Measurements from ENCODE around the gene TSPY2.
"Not testable (repeated sequence)": the region's sequence is repeated elsewhere in the genome, so short reads cannot be mapped to it uniquely, and the experiment has no call there.

TSPY2 gene, protein sequence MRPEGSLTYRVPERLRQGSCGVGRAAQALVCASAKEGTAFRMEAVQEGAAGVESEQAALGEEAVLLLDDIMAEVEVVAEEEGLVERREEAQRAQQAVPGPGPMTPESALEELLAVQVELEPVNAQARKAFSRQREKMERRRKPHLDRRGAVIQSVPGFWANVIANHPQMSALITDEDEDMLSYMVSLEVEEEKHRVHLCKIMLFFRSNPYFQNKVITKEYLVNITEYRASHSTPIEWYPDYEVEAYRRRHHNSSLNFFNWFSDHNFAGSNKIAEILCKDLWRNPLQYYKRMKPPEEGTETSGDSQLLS

DNA sequence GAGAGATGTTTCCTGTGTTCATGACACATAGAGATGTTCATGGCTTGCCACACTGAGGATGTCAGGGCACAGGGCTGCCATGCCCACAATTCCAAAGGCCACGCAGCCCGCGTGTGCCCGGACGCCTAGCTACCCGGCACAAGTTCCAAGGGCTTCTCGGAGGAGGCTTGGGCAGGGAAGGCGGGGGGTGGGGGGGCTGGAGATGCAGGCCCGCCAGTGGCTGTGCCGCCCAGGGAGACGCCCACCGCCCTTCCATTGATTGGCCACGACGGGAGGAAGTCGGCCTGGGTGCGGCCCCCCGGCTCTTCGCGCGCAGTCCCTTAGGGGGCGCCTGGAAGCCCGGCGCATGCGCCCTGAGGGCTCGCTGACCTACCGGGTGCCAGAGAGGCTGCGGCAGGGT is at the start of gene TSPY2:
TSS of gene TSPY2 (plus strand) at position 301 of the 400 bp plus-strand sequence. CDS start at position 347, 46 bp downstream.
- H3K9me3 ChIP-seq (ENCODE audit: control insufficient read depth in 1 of 2, low read length in 2 of 2); H3K4me1 ChIP-seq (ENCODE audit: control insufficient read depth in 1 of 2, insufficient read depth in 2 of 2, low read length in 2 of 2); H3K27ac ChIP-seq (ENCODE audit: low read depth, low read length); H3K4me3 ChIP-seq (ENCODE audit: low read depth in 1 of 2, low read length in 2 of 2); H3K27me3 ChIP-seq (ENCODE audit: control insufficient read depth in 1 of 2, insufficient read depth in 2 of 2, low read length in 2 of 2); H3K9ac ChIP-seq (ENCODE audit: low read depth in 1 of 2, low read length in 2 of 2); H3K36me3 ChIP-seq (ENCODE audit: control insufficient read depth in 1 of 2, insufficient read depth in 2 of 2, low read length in 2 of 2): not testable (repeated sequence)

- not testable (repeated sequence) for H3K36me3 ChIP-seq (ENCODE audit: control insufficient read depth in 1 of 2, insufficient read depth in 2 of 2, low read length in 2 of 2); H3K27me3 ChIP-seq (ENCODE audit: control insufficient read depth in 1 of 2, insufficient read depth in 2 of 2, low read length in 2 of 2); H3K4me3 ChIP-seq (ENCODE audit: low read depth in 1 of 2, low read length in 2 of 2); H3K27ac ChIP-seq (ENCODE audit: low read depth, low read length); H3K4me1 ChIP-seq (ENCODE audit: control insufficient read depth in 1 of 2, insufficient read depth in 2 of 2, low read length in 2 of 2); H3K9ac ChIP-seq (ENCODE audit: low read depth in 1 of 2, low read length in 2 of 2); H3K9me3 ChIP-seq (ENCODE audit: control insufficient read depth in 1 of 2, low read length in 2 of 2)
Measured at GRCh38 chrY:6209565-6209964, 36.5 kb upstream of the TSPY2 start.

- not testable (repeated sequence) for H3K9ac ChIP-seq (ENCODE audit: low read depth in 1 of 2, low read length in 2 of 2); H3K27ac ChIP-seq (ENCODE audit: low read depth, low read length); H3K4me1 ChIP-seq (ENCODE audit: control insufficient read depth in 1 of 2, insufficient read depth in 2 of 2, low read length in 2 of 2); H3K27me3 ChIP-seq (ENCODE audit: control insufficient read depth in 1 of 2, insufficient read depth in 2 of 2, low read length in 2 of 2); H3K36me3 ChIP-seq (ENCODE audit: control insufficient read depth in 1 of 2, insufficient read depth in 2 of 2, low read length in 2 of 2); H3K4me3 ChIP-seq (ENCODE audit: low read depth in 1 of 2, low read length in 2 of 2); H3K9me3 ChIP-seq (ENCODE audit: control insufficient read depth in 1 of 2, low read length in 2 of 2)
Measured at GRCh38 chrY:6217045-6217444, 29.0 kb upstream of the TSPY2 start.

DNA sequence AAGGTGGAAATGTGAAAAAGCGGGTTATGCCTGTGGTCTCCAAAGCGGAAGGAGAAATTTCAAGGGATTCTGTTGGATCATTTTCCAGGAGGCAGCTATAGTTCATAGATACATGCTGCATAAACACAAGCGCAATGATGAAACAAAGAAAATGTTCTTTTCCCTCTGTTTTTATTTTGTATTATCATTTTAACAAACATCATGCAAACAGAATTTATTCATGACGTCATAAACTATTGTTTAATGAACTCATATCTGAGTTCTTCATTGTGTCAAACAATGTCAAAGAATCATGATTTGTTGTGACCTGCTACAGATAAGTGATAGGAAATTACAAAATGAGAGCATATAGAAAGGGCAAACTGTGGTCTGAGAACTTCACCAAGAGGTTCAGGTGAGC is 23.8 kb downstream of the TSPY2 start:
- not testable (repeated sequence) for H3K9me3 ChIP-seq (ENCODE audit: control insufficient read depth in 1 of 2, low read length in 2 of 2); H3K9ac ChIP-seq (ENCODE audit: low read depth in 1 of 2, low read length in 2 of 2); H3K4me3 ChIP-seq (ENCODE audit: low read depth in 1 of 2, low read length in 2 of 2); H3K27me3 ChIP-seq (ENCODE audit: control insufficient read depth in 1 of 2, insufficient read depth in 2 of 2, low read length in 2 of 2); H3K4me1 ChIP-seq (ENCODE audit: control insufficient read depth in 1 of 2, insufficient read depth in 2 of 2, low read length in 2 of 2); H3K27ac ChIP-seq (ENCODE audit: low read depth, low read length); H3K36me3 ChIP-seq (ENCODE audit: control insufficient read depth in 1 of 2, insufficient read depth in 2 of 2, low read length in 2 of 2)

Data from duodenal mucosa (tissue), 2 donors.